ENCODE measurements around the gene ANGPTL2.

GRCh38 chr9:127106466-127106855, 16.0 kb downstream of the ANGPTL2 start:
- TF ChIP-seq POLR2AphosphoS5 (IDR thresholded peaks at IDR 0.05; ENCODE audit: low read depth, low read length) (no peak), CTCF (IDR thresholded peaks at IDR 0.05) (no peak), SIN3A (IDR thresholded peaks at IDR 0.05; ENCODE audit: borderline replicate concordance, insufficient read depth, low read depth, low read length) (no peak)

Data from Panc1 (cell line).